Fibroblast of lung (primary cell): ENCODE results near the gene SMAD3. TPM values are rescaled to one million over a fixed set of nuclear protein-coding genes. Genes with fewer than 3 reads are reported as not detected.

Experiments
- DNase-seq, 2 donors: peaks; one replicate each; pipeline versions ENCODE4 v3.0.0 to v3.0.0-alpha.2; 2010; ENCODE audit warnings: low read depth in 2 of 2
- H2AFZ ChIP-seq: 2 replicates; pipeline ENCODE4 v1.5.1; 2012; ENCODE audit warnings: low read length, control low read depth, inconsistent platforms
- H3K27ac ChIP-seq: 2 replicates; pipeline ENCODE4 v1.5.1; 2011; ENCODE audit warnings: low read length, control low read depth; ENCODE audit not compliant: insufficient read depth
- H3K27me3 ChIP-seq: 2 replicates; pipeline ENCODE4 v1.5.1; 2011; ENCODE audit warnings: mild to moderate bottlenecking, low read length; ENCODE audit not compliant: control insufficient read depth, insufficient read depth
- H3K36me3 ChIP-seq: 2 replicates; pipeline ENCODE4 v1.5.1; 2011; ENCODE audit warnings: low read length; ENCODE audit not compliant: control insufficient read depth, insufficient read depth
- H3K4me1 ChIP-seq: 2 replicates; pipeline ENCODE4 v1.5.1; 2011; ENCODE audit warnings: low read length; ENCODE audit not compliant: control insufficient read depth, insufficient read depth; ENCODE audit errors: extremely low read depth
- H3K4me2 ChIP-seq: 2 replicates; pipeline ENCODE4 v1.5.1; 2011; ENCODE audit warnings: low read length, control low read depth; ENCODE audit not compliant: insufficient read depth; ENCODE audit errors: extremely low read depth
- H3K4me3 ChIP-seq, 4 experiments: fragments of 200-600 bp in 1 of 4; sonication (generic) in 1 of 4; replicated peaks in 1 of 4; 2 replicates each; pipeline ENCODE4 v1.5.1; 2011 to 2016; ENCODE audit warnings: low read length in 4 of 4, low read depth in 3 of 4, mild to moderate bottlenecking in 3 of 4, control low read depth in 2 of 4, inconsistent platforms in 1 of 4, mixed read lengths in 1 of 4; ENCODE audit not compliant: insufficient read depth in 1 of 4; ENCODE audit errors: control extremely low read depth in 1 of 4
- H3K79me2 ChIP-seq: 2 replicates; pipeline ENCODE4 v1.5.1; 2012; ENCODE audit warnings: mild to moderate bottlenecking, low read length, inconsistent platforms; ENCODE audit not compliant: control insufficient read depth, insufficient read depth
- H3K9ac ChIP-seq: 2 replicates; pipeline ENCODE4 v1.5.1; 2011; ENCODE audit warnings: mild to moderate bottlenecking, low read length, control low read depth; ENCODE audit not compliant: insufficient read depth
- H3K9me3 ChIP-seq: 2 replicates; pipeline ENCODE4 v1.5.1; 2012; ENCODE audit warnings: low read depth, low read length; ENCODE audit not compliant: control insufficient read depth, insufficient read depth
- H4K20me1 ChIP-seq: 2 replicates; pipeline ENCODE4 v1.5.1; 2011; ENCODE audit warnings: low read length; ENCODE audit not compliant: control insufficient read depth, insufficient read depth; ENCODE audit errors: extremely low read depth
- EZH2 ChIP-seq: IDR thresholded peaks from 2 replicates; pipeline ENCODE4 v1.5.1; 2012; ENCODE audit warnings: low read length, control low read depth, mild to moderate bottlenecking; ENCODE audit errors: missing control alignments
- polyA plus RNA-seq, 2 donors: library from polyadenylated mRNA; depleted of rRNA in 1 of 2; stranded (reverse) in 1 of 2; unstranded in 1 of 2; fragments of >200 nt; gene quantifications; 2 replicates each; pipeline ENCODE4 v1.2.1, GENCODE V29; 2011 to 2012; ENCODE audit warnings: missing spikeins in 1 of 2
- total RNA-seq: library from RNA; depleted of rRNA; stranded (reverse); fragments of >200 nt; gene quantifications from 2 replicates; pipeline ENCODE4 v1.2.1, GENCODE V29; 2014
- TF ChIP-seq, protein P1 (sequence below), 2 donors: IDR thresholded peaks in 1 of 2; conservative IDR thresholded peaks in 1 of 2; 1 replicate in 1 of 2; 2 replicates in 1 of 2; pipeline ENCODE4 v1.5.1; 2011 to 2012; ENCODE audit warnings: low read length in 2 of 2, control low read depth in 1 of 2, inconsistent platforms in 1 of 2, low read depth in 1 of 2, mild to moderate bottlenecking in 1 of 2

Gene SMAD3
- total and polyA plus RNA-seq, 2 donors (not counting 1 experiment from before 2014, with no cell fraction given) = 69.9 to 173 TPM

GRCh38 chr15:67076147-67076843 is 10.9 kb downstream of the SMAD3 start:
- H3K4me1 ChIP-seq = peaks cover 46% of the 10 kb centered on the region
- no peak for TF ChIP-seq EZH2
- TF ChIP-seq, protein P1, sequence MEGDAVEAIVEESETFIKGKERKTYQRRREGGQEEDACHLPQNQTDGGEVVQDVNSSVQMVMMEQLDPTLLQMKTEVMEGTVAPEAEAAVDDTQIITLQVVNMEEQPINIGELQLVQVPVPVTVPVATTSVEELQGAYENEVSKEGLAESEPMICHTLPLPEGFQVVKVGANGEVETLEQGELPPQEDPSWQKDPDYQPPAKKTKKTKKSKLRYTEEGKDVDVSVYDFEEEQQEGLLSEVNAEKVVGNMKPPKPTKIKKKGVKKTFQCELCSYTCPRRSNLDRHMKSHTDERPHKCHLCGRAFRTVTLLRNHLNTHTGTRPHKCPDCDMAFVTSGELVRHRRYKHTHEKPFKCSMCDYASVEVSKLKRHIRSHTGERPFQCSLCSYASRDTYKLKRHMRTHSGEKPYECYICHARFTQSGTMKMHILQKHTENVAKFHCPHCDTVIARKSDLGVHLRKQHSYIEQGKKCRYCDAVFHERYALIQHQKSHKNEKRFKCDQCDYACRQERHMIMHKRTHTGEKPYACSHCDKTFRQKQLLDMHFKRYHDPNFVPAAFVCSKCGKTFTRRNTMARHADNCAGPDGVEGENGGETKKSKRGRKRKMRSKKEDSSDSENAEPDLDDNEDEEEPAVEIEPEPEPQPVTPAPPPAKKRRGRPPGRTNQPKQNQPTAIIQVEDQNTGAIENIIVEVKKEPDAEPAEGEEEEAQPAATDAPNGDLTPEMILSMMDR (conservative IDR thresholded peaks at IDR 0.05 in 1 of 2, IDR thresholded peaks at IDR 0.05 in 1 of 2; ENCODE audit: low read depth in 1 of 2, low read length in 2 of 2) = no peak
- H3K27ac ChIP-seq = peak overlapping the region; percentile 70
- no peak overlapping the region for H3K9ac ChIP-seq
- peak overlapping the region; percentile 56 for H3K4me2 ChIP-seq
- H3K9me3 ChIP-seq = no peaks in the 10 kb centered on the region
- H3K4me3 ChIP-seq = no peak overlapping the region
- H4K20me1 ChIP-seq = peaks cover 5% of the 10 kb centered on the region
- peaks cover 98% of the 10 kb centered on the region for H3K79me2 ChIP-seq
- no peak overlapping the region for H2AFZ ChIP-seq
- H3K36me3 ChIP-seq = peaks cover 9% of the 10 kb centered on the region
- no peaks in the 10 kb centered on the region for H3K27me3 ChIP-seq
- peak; percentile 80 to 90 for DNase-seq

GRCh38 chr15:67077641-67078215 is 12.3 kb downstream of the SMAD3 start:
- no peak for DNase-seq
- H2AFZ ChIP-seq = no peak overlapping the region
- no peak overlapping the region for H3K9ac ChIP-seq
- peaks cover 59% of the 10 kb centered on the region for H3K4me1 ChIP-seq
- peak overlapping the region; percentile 26 for H3K27ac ChIP-seq
- H3K36me3 ChIP-seq = peaks cover 13% of the 10 kb centered on the region
- H3K4me3 ChIP-seq = no peak overlapping the region
- peaks cover 2% of the 10 kb centered on the region for H4K20me1 ChIP-seq
- H3K79me2 ChIP-seq = peaks cover 99% of the 10 kb centered on the region
- no peaks in the 10 kb centered on the region for H3K27me3 ChIP-seq
- no peak for TF ChIP-seq EZH2
- TF ChIP-seq, protein P1 (conservative IDR thresholded peaks at IDR 0.05 in 1 of 2, IDR thresholded peaks at IDR 0.05 in 1 of 2; ENCODE audit: low read depth in 1 of 2, low read length in 2 of 2) = no peak
- H3K9me3 ChIP-seq = no peaks in the 10 kb centered on the region
- peak overlapping the region; percentile 47 for H3K4me2 ChIP-seq

DNA sequence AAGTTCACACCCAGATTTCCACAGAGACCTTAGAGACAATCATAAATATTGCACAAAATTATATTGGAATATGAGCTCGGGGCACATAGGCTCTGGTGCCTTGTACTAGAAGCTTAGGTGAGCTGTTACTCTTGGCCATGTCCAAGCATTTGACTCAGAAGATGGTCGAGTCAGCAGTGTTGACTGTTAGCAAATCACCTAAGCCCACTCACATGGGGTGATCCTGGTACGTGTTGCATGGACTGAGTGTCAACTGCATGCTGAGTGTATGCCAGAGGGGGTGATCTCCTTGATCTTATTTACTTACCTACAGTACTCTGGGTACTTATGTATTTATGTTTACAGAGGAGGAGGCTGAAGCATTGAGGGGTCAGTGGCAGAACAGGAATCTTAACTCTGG is 14.0 kb downstream of the SMAD3 start:
- DNase-seq = no peak

More for the DNA sequence above, 14.0 kb downstream of the SMAD3 start:
- Histone ChIP-seq H3K27ac (peak overlapping the region; percentile 81), H3K9me3 (no peaks in the 10 kb centered on the region), H3K27me3 (no peaks in the 10 kb centered on the region), H3K4me3 (no peak overlapping the region), H3K79me2 (peaks cover 97% of the 10 kb centered on the region), H3K4me2 (peak overlapping the region; percentile 71), H3K9ac (no peak overlapping the region), H3K36me3 (peaks cover 16% of the 10 kb centered on the region), H4K20me1 (peaks cover 2% of the 10 kb centered on the region), H2AFZ (no peak overlapping the region), H3K4me1 (peaks cover 73% of the 10 kb centered on the region)
- no peak for TF ChIP-seq EZH2
- TF ChIP-seq, protein P1 (conservative IDR thresholded peaks at IDR 0.05 in 1 of 2, IDR thresholded peaks at IDR 0.05 in 1 of 2; ENCODE audit: low read depth in 1 of 2, low read length in 2 of 2) = no peak
